ENCODE results near the gene PRG3. TPM values are rescaled to one million over a fixed set of nuclear protein-coding genes. Genes with fewer than 3 reads are reported as not detected.

PRG3 gene
- total RNA-seq, 1 experiment from 2014 or later, result not detected

GRCh38 chr11:57349491-57350274 lies 31.3 kb downstream of the PRG3 start:
- no peak overlapping the region for H3K9ac ChIP-seq (ENCODE audit: low read length)
- RAD21 ChIA-PET (ENCODE audit: low non-redundant PET in 1 of 2, low total read pairs in 2 of 2, uncharacterized antibody in 2 of 2, unreplicated experiment in 2 of 2), result interaction anchor here in 1 of 2 experiments (0.7 kb wide), 1 partner anchor 91 kb away, joined by 3 read pairs; no protein-coding TSS in a partner anchor
- no peaks in the 10 kb centered on the region for H3K9me2 ChIP-seq (ENCODE audit: insufficient read depth)
- CTCF ChIA-PET, result interaction anchor here (0.6 to 2.1 kb wide), 10 partner anchors 11 to 1164 kb away, joined by 3 to 6 read pairs (median 3); partner anchors contain the start of gene SSRP1
- POLR2A ChIA-PET, result no interaction called here
- no peak overlapping the region for H3K4me3 ChIP-seq (replicated peaks in 1 of 2; ENCODE audit: low read depth in 1 of 2, low read length in 2 of 2)
- H3K27me3 ChIP-seq (ENCODE audit: insufficient read depth, low read length), result no peaks in the 10 kb centered on the region
- DNase-seq (ENCODE audit: low read depth, low spot score) (peak; percentile 26), ATAC-seq (peak; percentile 78)
- no peaks in the 10 kb centered on the region for H3K36me3 ChIP-seq (ENCODE audit: control insufficient read depth in 1 of 2, insufficient read depth in 2 of 2, low read length in 2 of 2)
- peaks cover 3 to 19% of the 10 kb centered on the region in 2 experiments; a peak in 3 of 4 replicates for H3K4me1 ChIP-seq (ENCODE audit: control insufficient read depth in 1 of 2, insufficient read depth in 2 of 2, low read length in 2 of 2)
- peak overlapping the region; percentile 91 for H2AFZ ChIP-seq (ENCODE audit: low read depth, low read length, poor library complexity, severe bottlenecking)
- H3K27ac ChIP-seq (ENCODE audit: low read depth, low read length), result no peak overlapping the region
- intact Hi-C loops (cut with micrococcal nuclease), result loop anchor here (5.0 kb wide), 3 partner anchors 108 to 553 kb away; no protein-coding TSS in a partner anchor
- TF ChIP-seq CTCF (IDR thresholded peaks at IDR 0.05 in 2 of 3, conservative IDR thresholded peaks at IDR 0.05 in 1 of 3; ENCODE audit: borderline replicate concordance in 1 of 3, insufficient read depth in 1 of 3, low read depth in 2 of 3, low read length in 2 of 3) (peak; percentile 54 to 91 (median 88)), RAD21 (IDR thresholded peaks at IDR 0.05; ENCODE audit: low read depth) (peak; percentile 38), REST (IDR thresholded peaks at IDR 0.05; ENCODE audit: low read depth) (no peak)
- H3K4me2 ChIP-seq (ENCODE audit: low read length), result peak overlapping the region; percentile 61
- H3K9me3 ChIP-seq (ENCODE audit: control insufficient read depth in 1 of 2, insufficient read depth in 1 of 2, low read depth in 1 of 2, low read length in 2 of 2), result no peaks in the 10 kb centered on the region
- no peaks in the 10 kb centered on the region for H4K20me1 ChIP-seq (ENCODE audit: insufficient read depth)
- no peaks in the 10 kb centered on the region for H3K79me2 ChIP-seq (ENCODE audit: insufficient read depth, low read length)
- no TSS peak for BruUV-seq (replicated peaks)
